HepG2 (cell line): ENCODE results near the gene ZFHX3. TPM values are rescaled to one million over a fixed set of nuclear protein-coding genes. Genes with fewer than 3 reads are reported as not detected.

Source experiments
- ATAC-seq: fragments of 200-7000 bp; cut with Tn5 transposase; 3 replicates; pipeline ENCODE4 v1.9.1; 2020; ENCODE audit warnings: mild to moderate bottlenecking, moderate library complexity
- BruUV-seq: library from RNA; stranded (reverse); fragments of 400-500 nt; replicated peaks from 2 replicates; lab custom pipeline; 2021; lab: Mats Ljungman, UMichigan
- CTCF ChIA-PET: fragments of 300-600 bp; formaldehyde crosslinking; extraction: SDS; loops from one replicate; lab custom pipeline; 2021; ENCODE audit warnings: low total read pairs, inconsistent platforms, low intra/inter-chr PET ratio; lab: Yijun Ruan, JAX
- POLR2A ChIA-PET: fragments of 350-600 bp; sonication (Branson Sonifier 250); formaldehyde crosslinking; loops from one replicate; lab custom pipeline; 2020; ENCODE audit warnings: antibody characterized with exemption, inconsistent platforms; lab: Yijun Ruan, JAX
- DNase-seq: peaks from one replicate; pipeline ENCODE4 v3.0.0-alpha.2; 2015; ENCODE audit warnings: low spot score
- FAIRE-seq: peaks from 3 replicates; lab custom pipeline; 2011; peaks lifted over from hg19 to GRCh38; lab: Jason Lieb, UNC
- H2AFZ ChIP-seq: one replicate; pipeline ENCODE4 v1.6.1; 2011; ENCODE audit warnings: low read length, inconsistent platforms
- H3K27ac ChIP-seq: fragments of 300-600 bp; 3 replicates; pipeline ENCODE4 v1.8.0; 2011; ENCODE audit warnings: mixed run types, mild to moderate bottlenecking, mixed read lengths, low read length, inconsistent platforms; ENCODE audit not compliant: insufficient read depth; ENCODE audit errors: extremely low read length
- H3K27me3 ChIP-seq, 2 experiments: fragments of 200-600 bp in 1 of 2; 2 replicates in 1 of 2; 3 replicates in 1 of 2; pipeline versions ENCODE4 v1.6.0 to v1.8.0; 2011; ENCODE audit warnings: low read length in 2 of 2, mild to moderate bottlenecking in 2 of 2, moderate library complexity in 2 of 2, inconsistent platforms in 1 of 2; ENCODE audit not compliant: insufficient read depth in 2 of 2, control insufficient read depth in 1 of 2
- H3K36me3 ChIP-seq, 2 experiments: fragments of 200-600 bp in 1 of 2; replicated peaks in 1 of 2; 2 replicates in 1 of 2; 3 replicates in 1 of 2; pipeline versions ENCODE4 v1.5.1 to v1.8.0; 2011; ENCODE audit warnings: low read length in 2 of 2, inconsistent platforms in 1 of 2; ENCODE audit not compliant: insufficient read depth in 2 of 2, control insufficient read depth in 1 of 2
- H3K4me1 ChIP-seq: 2 replicates; pipeline ENCODE4 v1.5.1; 2012; ENCODE audit warnings: low read length, inconsistent platforms; ENCODE audit not compliant: insufficient read depth
- H3K4me2 ChIP-seq: 2 replicates; pipeline ENCODE4 v1.6.0; 2011; ENCODE audit warnings: low read depth, low read length, inconsistent platforms
- H3K4me3 ChIP-seq, 3 experiments: fragments of 200-600 bp in 1 of 3; sonication (generic), shearing (Covaris generic) in 1 of 3; replicated peaks in 1 of 3; 2 replicates each; pipeline ENCODE4 v1.5.1; 2011 to 2016; ENCODE audit warnings: low read length in 3 of 3, inconsistent platforms in 2 of 3, low read depth in 2 of 3, mild to moderate bottlenecking in 2 of 3, control low read depth in 1 of 3, mixed read lengths in 1 of 3; ENCODE audit not compliant: insufficient read depth in 1 of 3
- H3K79me2 ChIP-seq: one replicate; pipeline ENCODE4 v1.6.1; 2011; ENCODE audit warnings: low read length, inconsistent platforms; ENCODE audit not compliant: insufficient read depth
- H3K9ac ChIP-seq: 2 replicates; pipeline ENCODE4 v1.6.0; 2011; ENCODE audit warnings: mild to moderate bottlenecking, low read depth, low read length, inconsistent platforms; ENCODE audit not compliant: insufficient read depth
- H3K9me3 ChIP-seq: 2 replicates; pipeline ENCODE4 v1.5.1; 2012; ENCODE audit warnings: mild to moderate bottlenecking, low read length
- H4K20me1 ChIP-seq: 2 replicates; pipeline ENCODE4 v1.6.0; 2011; ENCODE audit warnings: inconsistent platforms, mild to moderate bottlenecking, low read length, moderate library complexity; ENCODE audit not compliant: insufficient read depth
- ATF7-NPFF ChIP-seq: sonication (generic); formaldehyde crosslinking; IDR thresholded peaks from 2 replicates; pipeline ENCODE4 v1.8.1; 2023; ENCODE audit warnings: mild to moderate bottlenecking, low read depth, missing genetic modification reagents, moderate library complexity
- ELF4 ChIP-seq: sonication (generic); formaldehyde crosslinking; IDR thresholded peaks from 2 replicates; pipeline ENCODE4 v1.5.0; 2020; ENCODE audit warnings: missing genetic modification reagents, mild to moderate bottlenecking, moderate library complexity, borderline replicate concordance
- FIP1L1 ChIP-seq: fragments of 200-400 bp; formaldehyde crosslinking; IDR thresholded peaks from 2 replicates; pipeline ENCODE4 v1.6.1; 2018; ENCODE audit warnings: low read depth, mild to moderate bottlenecking, low read length, moderate library complexity, borderline replicate concordance; ENCODE audit not compliant: insufficient read depth
- KMT2B ChIP-seq: IDR thresholded peaks from 2 replicates; pipeline ENCODE4 v1.6.1; 2016; ENCODE audit warnings: missing genetic modification reagents, missing compliant biosample characterization
- NR1H2 ChIP-seq: sonication (generic); formaldehyde crosslinking; IDR thresholded peaks from 2 replicates; pipeline ENCODE4 v1.8.1; 2022; ENCODE audit warnings: low read depth, missing genetic modification reagents, borderline replicate concordance
- RBM22 ChIP-seq: fragments of 200-400 bp; formaldehyde crosslinking; optimal IDR thresholded peaks from 2 replicates; pipeline ENCODE3; 2017; ENCODE audit warnings: mild to moderate bottlenecking, low read length, moderate library complexity
- RORA ChIP-seq: sonication (generic); formaldehyde crosslinking; IDR thresholded peaks from 2 replicates; pipeline ENCODE4 v1.5.0; 2020; ENCODE audit warnings: mild to moderate bottlenecking, missing genetic modification reagents, moderate library complexity
- THRA ChIP-seq: sonication (generic); formaldehyde crosslinking; IDR thresholded peaks from 2 replicates; pipeline ENCODE4 v1.4.0; 2020; ENCODE audit warnings: missing genetic modification reagents, borderline replicate concordance
- ZFP91 ChIP-seq: sonication (generic); formaldehyde crosslinking; IDR thresholded peaks from 2 replicates; pipeline ENCODE4 v1.9.0; 2022; ENCODE audit warnings: missing genetic modification reagents, mild to moderate bottlenecking, borderline replicate concordance
- ZKSCAN1 ChIP-seq: fragments of 150-350 bp; IDR thresholded peaks from 2 replicates; pipeline ENCODE4 v1.6.1; 2014; ENCODE audit warnings: low read length
- ZNF350 ChIP-seq: sonication (generic); formaldehyde crosslinking; IDR thresholded peaks from 2 replicates; pipeline ENCODE4 v1.4.0; 2020; ENCODE audit warnings: mild to moderate bottlenecking, low read depth, missing genetic modification reagents, borderline replicate concordance
- ZNF414 ChIP-seq: sonication (generic); formaldehyde crosslinking; IDR thresholded peaks from 2 replicates; pipeline ENCODE4 v1.5.0; 2020; ENCODE audit warnings: missing genetic modification reagents
- ZNF576 ChIP-seq: sonication (generic); formaldehyde crosslinking; IDR thresholded peaks from 2 replicates; pipeline ENCODE4 v1.4.0; 2020; ENCODE audit warnings: mild to moderate bottlenecking, missing genetic modification reagents
- WGBS: methylation state at CpG from one replicate; pipeline ENCODE4 v1.1.6; 2017; ENCODE audit warnings: low lambda C conversion rate; 5-methylcytosine and 5-hydroxymethylcytosine counted together
- in situ Hi-C: cut with HindIII; loops from 2 replicates; pipeline ENCODE4 v1.10.0; 2017; ENCODE audit warnings: low pct_unique_long_range_greater_than_20kb; ENCODE audit not compliant: extremely low pct_ligation_motif_present
- intact Hi-C: fragments of 100-400 bp; cut with micrococcal nuclease; formaldehyde crosslinking; loops from one replicate; pipeline ENCODE4 v1.10.0; 2022; ENCODE audit not compliant: unreplicated experiment
- polyA plus RNA-seq, 8 experiments: library from polyadenylated mRNA; depleted of rRNA in 3 of 8; stranded (reverse) in 7 of 8; unstranded in 1 of 8; fragments of >200 nt; fragmentation: Illumina TruSeq in 4 of 8; extraction: Trizol in 4 of 8; gene quantifications; 2 replicates each; pipeline versions ENCODE4 v1.2.1 to v1.2.3, GENCODE V29; 2011 to 2016; ENCODE audit warnings: low read depth in 4 of 8, missing spikeins in 1 of 8, mixed read lengths in 1 of 8; ENCODE audit not compliant: insufficient read depth in 1 of 8
- total RNA-seq, 5 experiments: library from RNA; depleted of rRNA; stranded (reverse); fragments of >200 nt; fragmentation: Illumina TruSeq; extraction: Trizol; gene quantifications; 2 replicates each; pipeline ENCODE4 v1.2.3, GENCODE V29; 2016; ENCODE audit warnings: low read depth in 1 of 5

The ZFHX3 gene
- total and polyA plus RNA-seq, 2 of the 13 experiments (the other 11 are each of a cell fraction or from before 2014, with no cell fraction given), result 5.0 to 6.0 TPM

GRCh38 chr16:72809446-72809845, 238.5 kb downstream of the ZFHX3 start:
- Histone ChIP-seq H3K4me3 (no peak overlapping the region), H3K4me2 (no peak overlapping the region), H4K20me1 (no peaks in the 10 kb centered on the region), H3K27ac (no peak overlapping the region), H3K4me1 (no peaks in the 10 kb centered on the region), H3K27me3 (no peaks in the 10 kb centered on the region), H3K9me3 (no peaks in the 10 kb centered on the region), H2AFZ (no peak overlapping the region), H3K36me3 (peaks cover 16 to 52% of the 10 kb centered on the region in 2 experiments), H3K9ac (no peak overlapping the region), H3K79me2 (no peaks in the 10 kb centered on the region)
- in situ Hi-C loops (no loop called here), intact Hi-C loops (no loop called here)
- ATAC-seq (no peak), FAIRE-seq (no peak), DNase-seq (no peak)
- WGBS, result 93% methylated on average over 4 of the region's 4 CpGs
- BruUV-seq, result no TSS peak
- CTCF ChIA-PET, result no interaction called here
- POLR2A ChIA-PET, result no interaction called here
- no peak for TF ChIP-seq ZNF576 (CRISPR knock-in tag)
- peak; percentile 48 for TF ChIP-seq RBM22
- TF ChIP-seq NR1H2, result no peak

- Histone ChIP-seq H3K9ac (no peak overlapping the region), H3K9me3 (no peaks in the 10 kb centered on the region), H2AFZ (no peak overlapping the region), H4K20me1 (no peaks in the 10 kb centered on the region), H3K36me3 (peaks cover 14 to 51% of the 10 kb centered on the region in 2 experiments), H3K79me2 (no peaks in the 10 kb centered on the region), H3K27ac (no peak overlapping the region), H3K27me3 (no peaks in the 10 kb centered on the region), H3K4me2 (no peak overlapping the region), H3K4me3 (no peak overlapping the region), H3K4me1 (no peaks in the 10 kb centered on the region)
- 100% methylated on average over 1 of the region's 1 CpG for WGBS
- intact Hi-C loops, result no loop called here
- POLR2A ChIA-PET, result no interaction called here
- no peak for FAIRE-seq
- CTCF ChIA-PET, result no interaction called here
- no peak for ATAC-seq
- in situ Hi-C loops, result no loop called here
- no peak for DNase-seq
- no TSS peak for BruUV-seq
- TF ChIP-seq THRA (CRISPR knock-in tag) (no peak), ELF4 (CRISPR knock-in tag) (no peak), RORA (CRISPR knock-in tag) (no peak), ZNF414 (CRISPR knock-in tag) (no peak), ZNF350 (CRISPR knock-in tag) (no peak), ATF7-NPFF (CRISPR knock-in tag) (no peak), KMT2B (CRISPR knock-in tag) (no peak), FIP1L1 (no peak), ZFP91 (CRISPR knock-in tag) (no peak), ZKSCAN1 (no peak)
Measured at GRCh38 chr16:72808754-72809153, 239.2 kb downstream of the ZFHX3 start.
